Fibroblast of skin of back (primary cell): ENCODE results near the gene LTBP4.

Experiments
- DNase-seq: peaks from one replicate; pipeline ENCODE4 v3.0.0-alpha.2; 2013

LTBP4 gene

GRCh38 chr19:40666803-40667438, 65.8 kb downstream of the LTBP4 start:
- no peak for DNase-seq

GRCh38 chr19:40667602-40668001, 66.4 kb downstream of the LTBP4 start:
- no peak for DNase-seq

GRCh38 chr19:40668991-40669614, 67.9 kb downstream of the LTBP4 start:
- no peak for DNase-seq

GRCh38 chr19:40671404-40671803, 70.2 kb downstream of the LTBP4 start:
- no peak for DNase-seq

GRCh38 chr19:40672038-40672437, 70.9 kb downstream of the LTBP4 start:
- no peak for DNase-seq

- no peak for DNase-seq
Observed at GRCh38 chr19:40672573-40673299, 71.6 kb downstream of the LTBP4 start.

- DNase-seq: no peak
Observed at GRCh38 chr19:40673397-40673796, 72.2 kb downstream of the LTBP4 start.

- DNase-seq: no peak
Observed at GRCh38 chr19:40674291-40674690, 73.1 kb downstream of the LTBP4 start.

- no peak for DNase-seq
Observed at GRCh38 chr19:40677156-40677555, 76.0 kb downstream of the LTBP4 start.
